GM18526 (cell line): Measurements from ENCODE around the gene DRG2.

Experiments
- POLR2A ChIP-seq: IDR thresholded peaks from 3 replicates; pipeline ENCODE4 v1.6.1; 2011; ENCODE audit not compliant: insufficient read length; ENCODE audit errors: extremely low read depth

DRG2 gene

DNA sequence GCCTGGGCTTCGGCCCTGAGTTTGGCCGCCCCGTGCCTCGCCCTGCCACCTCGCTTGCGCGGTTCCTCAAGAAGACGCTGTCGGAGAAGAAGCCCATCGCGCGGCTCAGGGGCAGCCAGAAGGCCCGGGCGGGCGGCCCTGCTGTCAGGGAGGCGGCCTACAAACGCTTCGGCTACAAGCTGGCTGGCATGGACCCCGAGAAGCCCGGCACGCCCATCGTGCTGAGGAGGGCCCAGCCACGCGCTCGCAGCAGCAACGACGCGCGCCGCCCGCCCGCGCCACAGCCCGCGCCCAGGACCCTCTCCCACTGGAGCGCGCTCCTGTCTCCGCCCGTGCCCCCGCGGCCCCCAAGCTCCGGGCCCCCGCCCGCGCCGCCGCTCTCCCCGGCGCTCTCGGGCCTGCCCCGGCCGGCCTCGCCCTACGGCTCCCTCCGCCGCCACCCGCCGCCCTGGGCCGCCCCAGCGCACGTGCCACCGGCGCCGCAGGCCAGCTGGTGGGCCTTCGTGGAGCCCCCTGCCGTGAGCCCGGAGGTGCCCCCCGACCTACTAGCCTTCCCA is 32.8 kb downstream of the DRG2 start:
- no peak for TF ChIP-seq POLR2A

DNA sequence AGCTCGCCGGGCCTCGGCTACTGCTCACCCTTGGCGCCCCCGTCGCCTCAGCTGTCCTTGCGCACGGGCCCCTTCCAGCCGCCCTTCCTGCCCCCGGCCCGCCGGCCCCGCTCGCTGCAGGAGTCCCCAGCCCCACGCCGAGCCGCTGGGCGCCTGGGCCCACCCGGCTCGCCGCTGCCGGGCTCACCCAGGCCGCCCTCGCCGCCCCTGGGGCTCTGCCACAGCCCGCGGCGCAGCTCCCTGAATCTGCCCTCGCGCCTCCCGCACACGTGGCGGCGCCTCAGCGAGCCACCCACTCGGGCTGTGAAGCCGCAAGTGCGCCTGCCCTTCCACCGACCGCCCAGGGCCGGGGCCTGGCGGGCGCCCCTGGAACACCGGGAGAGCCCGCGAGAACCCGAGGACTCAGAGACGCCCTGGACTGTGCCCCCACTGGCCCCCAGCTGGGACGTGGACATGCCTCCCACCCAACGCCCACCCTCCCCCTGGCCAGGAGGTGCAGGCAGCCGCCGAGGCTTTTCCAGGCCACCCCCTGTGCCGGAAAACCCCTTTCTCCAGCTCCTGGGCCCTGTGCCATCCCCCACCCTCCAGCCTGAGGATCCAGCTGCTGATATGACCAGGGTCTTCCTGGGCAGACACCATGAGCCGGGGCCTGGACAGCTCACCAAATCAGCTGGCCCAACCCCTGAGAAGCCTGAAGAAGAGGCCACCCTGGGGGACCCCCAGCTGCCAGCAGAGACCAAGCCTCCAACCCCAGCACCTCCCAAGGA is 33.6 kb downstream of the DRG2 start:
- no peak for TF ChIP-seq POLR2A

GRCh38 chr17:18122990-18123753 is 35.4 kb downstream of the DRG2 start:
- no peak for TF ChIP-seq POLR2A

GRCh38 chr17:18124345-18125126 is 36.8 kb downstream of the DRG2 start:
- TF ChIP-seq POLR2A: no peak

DNA sequence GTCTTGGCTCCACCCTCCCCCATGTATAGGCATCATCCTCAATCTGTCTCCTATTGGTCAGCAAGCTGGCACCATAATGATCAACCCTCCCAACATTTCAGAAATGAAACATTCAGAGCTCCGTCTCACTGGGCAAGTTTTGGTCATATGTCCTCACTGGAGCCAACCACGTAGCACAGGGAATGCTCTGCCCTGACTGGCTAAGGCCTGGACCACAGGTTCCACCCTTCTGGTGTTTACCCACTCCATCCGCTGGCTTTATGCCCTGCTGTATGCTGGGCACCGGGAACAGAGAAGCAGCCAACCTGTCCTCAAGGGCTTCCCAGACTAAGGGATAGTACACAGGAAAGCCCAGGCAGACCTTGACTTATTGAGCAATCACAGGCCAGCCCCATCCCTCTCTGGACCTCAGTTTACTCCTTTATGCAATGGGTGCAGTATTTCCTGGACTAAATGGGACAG is 41.3 kb downstream of the DRG2 start:
- TF ChIP-seq POLR2A: no peak

DNA sequence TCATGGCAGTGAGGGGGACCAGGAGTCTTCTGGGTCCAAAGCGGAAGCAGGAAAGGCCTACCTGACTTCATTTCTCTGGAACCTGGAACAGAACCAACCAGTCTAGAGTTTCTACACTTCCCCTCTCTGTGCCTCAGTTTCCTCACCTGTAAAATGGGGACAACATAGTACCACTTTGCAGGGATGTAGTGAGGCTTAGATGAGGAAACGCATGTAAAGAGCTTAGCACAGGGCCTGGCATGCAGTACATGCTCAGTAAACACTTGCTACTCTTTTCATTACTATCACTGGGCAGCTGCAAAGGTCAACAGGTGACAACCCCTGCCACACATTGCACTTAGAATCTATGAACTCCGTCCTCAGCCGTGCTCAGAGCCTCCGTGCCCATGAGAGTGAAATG is 45.0 kb downstream of the DRG2 start:
- TF ChIP-seq POLR2A: no peak

- no peak for TF ChIP-seq POLR2A
Observed at GRCh38 chr17:18136357-18136756, 48.6 kb downstream of the DRG2 start.

DNA sequence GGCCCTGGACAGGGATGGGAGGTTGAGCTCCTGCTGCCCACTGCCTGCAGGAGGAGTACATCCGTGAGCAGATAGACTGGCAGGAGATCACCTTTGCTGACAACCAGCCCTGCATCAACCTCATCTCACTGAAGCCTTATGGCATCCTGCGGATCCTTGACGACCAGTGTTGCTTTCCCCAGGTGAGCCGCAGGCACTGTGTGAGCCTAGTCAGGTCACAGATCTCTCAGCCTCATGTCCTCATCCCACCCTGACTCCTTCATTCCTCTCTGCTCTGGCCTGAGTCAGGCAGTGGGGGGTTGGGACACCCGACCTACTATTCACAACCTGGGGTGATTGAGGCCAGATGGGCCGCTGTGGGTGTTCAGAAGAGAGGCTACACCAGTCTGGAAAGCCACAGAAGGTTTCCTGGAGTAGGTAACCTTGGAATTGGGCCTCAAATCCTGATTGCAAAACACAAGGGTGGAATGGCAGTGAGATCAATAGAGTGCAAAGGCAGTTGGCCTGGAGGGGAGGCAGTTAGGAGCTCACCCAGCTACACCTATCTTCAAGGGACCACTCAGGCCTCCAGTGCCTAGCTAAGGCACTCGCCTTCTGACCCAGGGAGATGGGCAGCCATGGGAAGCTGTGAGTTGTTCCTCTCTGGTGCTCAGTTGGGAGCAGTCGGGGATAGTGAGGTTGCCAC is 50.5 kb downstream of the DRG2 start:
- no peak for TF ChIP-seq POLR2A

GRCh38 chr17:18139092-18139491 is 51.3 kb downstream of the DRG2 start:
- no peak for TF ChIP-seq POLR2A

DNA sequence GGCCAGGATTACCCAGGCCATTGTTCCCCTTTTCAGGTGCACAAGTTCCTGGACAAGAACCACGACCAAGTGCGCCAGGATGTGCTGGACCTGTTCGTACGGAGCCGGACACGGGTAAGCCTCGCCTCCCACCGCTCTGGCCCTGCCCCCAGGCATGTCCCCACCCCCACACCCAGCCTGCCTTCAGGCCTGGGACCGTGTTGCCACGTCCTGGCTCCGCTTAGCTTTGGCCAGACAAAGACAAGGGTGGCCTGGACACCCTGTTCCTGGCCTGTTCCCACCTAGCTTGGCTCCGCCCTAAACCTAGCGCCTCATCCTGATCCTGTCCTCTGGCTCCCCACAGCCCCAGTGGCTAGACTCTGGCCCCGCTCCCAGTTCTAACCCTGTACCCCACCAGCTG is 51.8 kb downstream of the DRG2 start:
- TF ChIP-seq POLR2A: no peak

GRCh38 chr17:18139949-18140348 is 52.2 kb downstream of the DRG2 start:
- TF ChIP-seq POLR2A: no peak

GRCh38 chr17:18140648-18141047 is 52.9 kb downstream of the DRG2 start:
- TF ChIP-seq POLR2A: no peak

DNA sequence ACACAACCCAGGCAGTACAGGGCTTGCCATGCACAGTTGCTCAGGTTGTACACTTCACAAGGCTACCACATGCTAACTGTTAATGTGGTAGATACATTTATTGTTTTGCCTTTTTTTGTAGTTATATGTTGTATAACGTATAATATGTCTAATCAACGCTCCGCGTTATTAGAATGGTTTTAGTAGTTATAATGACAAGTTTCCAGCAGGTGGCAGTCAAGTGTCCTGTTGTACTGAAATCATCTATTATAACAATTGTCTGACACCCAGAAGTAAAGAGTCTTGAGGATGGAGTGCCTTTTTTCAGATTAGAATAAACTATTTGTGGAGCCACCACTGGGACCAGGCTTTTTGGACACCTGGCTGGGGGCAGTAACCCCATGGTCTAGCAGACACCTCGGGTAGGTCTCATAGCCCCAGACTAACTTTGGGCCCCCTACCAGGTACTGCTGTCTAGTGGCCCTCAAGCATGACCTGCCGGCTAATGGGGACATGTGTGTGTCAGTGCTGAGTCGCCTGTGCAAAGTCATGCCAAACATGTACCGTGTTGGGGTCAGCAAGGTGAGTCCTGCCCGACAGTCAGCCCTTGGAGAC is 53.6 kb downstream of the DRG2 start:
- TF ChIP-seq POLR2A: no peak

DNA sequence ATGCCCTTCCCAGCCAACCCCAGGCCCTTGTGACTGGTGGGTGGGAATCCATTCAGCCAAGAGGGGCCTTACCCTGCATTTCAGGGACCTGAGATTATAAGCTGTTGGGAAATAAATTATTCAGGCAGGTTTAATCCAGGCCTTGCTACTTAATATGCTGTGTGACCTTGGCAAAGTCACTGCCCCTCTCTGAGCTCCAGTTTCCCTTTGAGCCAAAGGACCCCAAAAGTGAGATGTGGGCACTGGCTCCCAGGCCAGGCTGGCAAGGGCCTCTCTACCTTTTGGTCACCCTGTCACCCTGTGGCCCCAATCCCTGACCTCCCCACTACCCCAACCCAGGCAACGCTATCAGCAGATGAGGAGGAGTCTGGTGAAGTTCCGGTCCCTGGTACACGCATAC is 54.7 kb downstream of the DRG2 start:
- TF ChIP-seq POLR2A: no peak
